GM12878 (cell line): ENCODE measurements around the gene FAM200B. TPM values are rescaled to one million over a fixed set of nuclear protein-coding genes. Genes with fewer than 3 reads are reported as not detected.

Experiments used
- ATAC-seq: fragments of 200-7000 bp; cut with Tn5 transposase; 3 replicates; pipeline ENCODE4 v1.9.1; 2020; ENCODE audit warnings: mild to moderate bottlenecking, moderate library complexity
- BruUV-seq: library from RNA; stranded (reverse); fragments of 400-500 nt; replicated peaks from 2 replicates; lab custom pipeline; 2021; lab: Mats Ljungman, UMichigan
- CTCF ChIA-PET: fragments of 300-600 bp; sonication (Branson Sonifier 250); formaldehyde crosslinking; extraction: SDS; loops from one replicate; lab custom pipeline; 2021; ENCODE audit warnings: inconsistent platforms; lab: Yijun Ruan, JAX
- POLR2A ChIA-PET: fragments of 350-600 bp; formaldehyde crosslinking; extraction: SDS; loops from one replicate; lab custom pipeline; 2021; ENCODE audit warnings: inconsistent platforms; lab: Charles Lee
- RAD21 ChIA-PET: fragments of 300-600 bp; sonication (Branson Sonifier 250); formaldehyde crosslinking; loops from one replicate; lab custom pipeline; 2023; ENCODE audit warnings: antibody characterized with exemption; ENCODE audit not compliant: unreplicated experiment; lab: Charles Lee
- SMC1A ChIA-PET: fragments of 300-600 bp; sonication (Branson Sonifier 250); formaldehyde crosslinking; loops from one replicate; lab custom pipeline; 2023; ENCODE audit not compliant: unreplicated experiment, uncharacterized antibody; lab: Charles Lee
- DNase-seq: peaks from one replicate; pipeline ENCODE4 v3.0.0-alpha.2; 2011; ENCODE audit warnings: low read depth, low spot score
- FAIRE-seq: peaks from 3 replicates; lab custom pipeline; 2011; peaks lifted over from hg19 to GRCh38; lab: Jason Lieb, UNC
- H2AFZ ChIP-seq: 2 replicates; pipeline ENCODE4 v1.6.0; 2011; ENCODE audit warnings: low read depth, low read length, control low read depth; ENCODE audit not compliant: control insufficient read depth
- H3K27ac ChIP-seq: 2 replicates; pipeline ENCODE4 v1.5.1; 2011; ENCODE audit warnings: control low read depth; ENCODE audit not compliant: control insufficient read depth, insufficient read depth
- H3K27me3 ChIP-seq, 2 experiments: replicated peaks in 1 of 2; 2 replicates each; pipeline versions ENCODE4 v1.6.0 to v1.6.1; 2011; ENCODE audit warnings: low read length in 1 of 2; ENCODE audit not compliant: control insufficient read depth in 2 of 2, insufficient read depth in 2 of 2
- H3K36me3 ChIP-seq, 2 experiments: 2 replicates each; pipeline ENCODE4 v1.5.1; 2011; ENCODE audit warnings: low read length in 1 of 2; ENCODE audit not compliant: control insufficient read depth in 2 of 2, insufficient read depth in 2 of 2
- H3K4me1 ChIP-seq: 2 replicates; pipeline ENCODE4 v1.6.1; 2011; ENCODE audit warnings: mild to moderate bottlenecking, low read length, moderate library complexity, mixed read lengths; ENCODE audit not compliant: control insufficient read depth, insufficient read depth
- H3K4me2 ChIP-seq: 2 replicates; pipeline ENCODE4 v1.6.0; 2011; ENCODE audit warnings: control low read depth; ENCODE audit not compliant: control insufficient read depth, insufficient read depth
- H3K4me3 ChIP-seq: fragments of 200-600 bp; sonication (generic); 2 replicates; pipeline ENCODE4 v1.5.1; 2016
- H3K79me2 ChIP-seq: 2 replicates; pipeline ENCODE4 v1.6.0; 2011; ENCODE audit warnings: low read length; ENCODE audit not compliant: control insufficient read depth, insufficient read depth
- H3K9ac ChIP-seq: 2 replicates; pipeline ENCODE4 v1.8.0; 2011; ENCODE audit warnings: low read length, control low read depth, mixed read lengths; ENCODE audit not compliant: control insufficient read depth, insufficient read depth
- H3K9me3 ChIP-seq: replicated peaks from 3 replicates; pipeline ENCODE4 v1.5.1; 2011; ENCODE audit warnings: mild to moderate bottlenecking, low read length; ENCODE audit not compliant: control insufficient read depth, insufficient read depth
- H4K20me1 ChIP-seq: 2 replicates; pipeline ENCODE4 v1.6.0; 2011; ENCODE audit not compliant: control insufficient read depth, insufficient read depth
- MYC ChIP-seq: IDR thresholded peaks from 2 replicates; pipeline ENCODE4 v1.6.1; 2011; ENCODE audit warnings: mild to moderate bottlenecking, low read length, moderate library complexity, inconsistent platforms; ENCODE audit not compliant: insufficient read depth, insufficient replicate concordance, insufficient read length, severe bottlenecking
- NFIC ChIP-seq: IDR thresholded peaks from 2 replicates; pipeline ENCODE4 v1.6.1; 2012; ENCODE audit warnings: low read depth, mild to moderate bottlenecking, inconsistent platforms, low read length, moderate library complexity
- TAF1 ChIP-seq: IDR thresholded peaks from 2 replicates; pipeline ENCODE4 v1.6.1; 2011; ENCODE audit warnings: mild to moderate bottlenecking, low read depth, low read length, borderline replicate concordance
- YY1 ChIP-seq: IDR thresholded peaks from 2 replicates; pipeline ENCODE4 v1.6.1; 2011; ENCODE audit warnings: low read depth, mild to moderate bottlenecking, low read length
- ZNF384 ChIP-seq: IDR thresholded peaks from 2 replicates; pipeline ENCODE4 v1.6.1; 2012; ENCODE audit warnings: low read depth, mild to moderate bottlenecking, low read length, improper control_type of control experiment, borderline replicate concordance
- WGBS: methylation state at CpG from one replicate; pipeline ENCODE4 v1.1.6; 2016; ENCODE audit warnings: low lambda C conversion rate; ENCODE audit not compliant: insufficient replicate concordance, insufficient coverage; ENCODE audit errors: missing lambda C conversion rate; 5-methylcytosine and 5-hydroxymethylcytosine counted together
- in situ Hi-C: fragments of 300-500 bp; cut with MboI; formaldehyde crosslinking; loops from 9 replicates; pipeline ENCODE4 v1.14.3; 2018; ENCODE audit warnings: mixed read lengths
- intact Hi-C: fragments of 100-400 bp; cut with micrococcal nuclease; formaldehyde crosslinking; loops from one replicate; pipeline ENCODE4 v1.14.2; 2022; ENCODE audit not compliant: unreplicated experiment
- polyA plus RNA-seq, 11 experiments: library from polyadenylated mRNA; depleted of rRNA in 4 of 11; unstranded in 6 of 11; stranded (reverse) in 5 of 11; fragments of >200 nt; fragmentation: Nextera tagmentation in 4 of 11; fragmentation: Illumina TruSeq in 1 of 11; extraction: Ambion mirVana in 4 of 11; extraction: Trizol in 1 of 11; gene quantifications; 1 replicate in 1 of 11; 2 replicates in 10 of 11; pipeline versions ENCODE4 v1.2.1 to v1.2.3, GENCODE V29; 2011 to 2016; ENCODE audit warnings: inconsistent platforms in 2 of 11, missing spikeins in 2 of 11, low read depth in 1 of 11
- total RNA-seq, 4 experiments: library from RNA; depleted of rRNA in 3 of 4; stranded (reverse); fragments of >200 nt in 3 of 4; fragmentation: Illumina TruSeq in 1 of 4; extraction: Trizol in 1 of 4; gene quantifications; 2 replicates each; pipeline versions ENCODE4 v1.2.1 to v1.2.3, GENCODE V29; 2013 to 2021
- TF ChIP-seq, protein P1 (sequence below): fragments of 450-650 bp; IDR thresholded peaks from 2 replicates; pipeline ENCODE4 v1.6.1; 2018; ENCODE audit warnings: borderline replicate concordance, mild to moderate bottlenecking; ENCODE audit not compliant: partially characterized antibody
- TF ChIP-seq, protein P2 (sequence below): IDR thresholded peaks from 2 replicates; pipeline ENCODE4 v1.6.1; 2012; ENCODE audit warnings: mild to moderate bottlenecking, low read depth, low read length
- TF ChIP-seq, protein P3 (sequence below): fragments of 450-650 bp; IDR thresholded peaks from 2 replicates; pipeline ENCODE4 v1.6.1; 2018; ENCODE audit warnings: mild to moderate bottlenecking, low read depth, moderate library complexity; ENCODE audit not compliant: partially characterized antibody
- TF ChIP-seq, protein P4 (sequence below): IDR thresholded peaks from 2 replicates; pipeline ENCODE4 v1.6.1; 2011; ENCODE audit warnings: borderline replicate concordance, low read depth, mild to moderate bottlenecking, moderate library complexity, mixed read lengths, low read length; ENCODE audit not compliant: insufficient read depth; ENCODE audit errors: extremely low read length

The FAM200B gene
- total and polyA plus RNA-seq, 10 of the 15 experiments (the other 5 are each of a cell fraction or from before 2014, with no cell fraction given), result 13.8 to 48.5 (median 25.5) TPM

DNA sequence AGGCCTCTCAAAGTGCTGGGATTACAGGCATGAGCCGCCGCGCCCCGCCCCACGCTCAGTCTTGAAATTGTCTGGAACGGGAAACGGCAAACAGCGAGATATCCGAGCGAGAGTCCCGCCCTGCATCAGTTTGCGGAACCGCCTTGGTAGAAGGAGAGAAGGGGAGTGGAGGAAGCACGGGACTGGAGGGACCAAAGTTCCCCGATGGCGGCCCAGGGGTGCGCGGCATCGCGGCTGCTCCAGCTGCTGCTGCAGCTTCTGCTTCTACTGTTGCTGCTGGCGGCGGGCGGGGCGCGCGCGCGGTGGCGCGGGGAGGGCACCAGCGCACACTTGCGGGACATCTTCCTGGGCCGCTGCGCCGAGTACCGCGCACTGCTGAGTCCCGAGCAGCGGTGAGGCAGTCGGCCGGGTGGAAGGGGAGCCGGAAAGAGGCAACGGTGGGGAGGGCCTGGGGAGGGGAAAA, 21.3 kb downstream of the FAM200B start, which contains the start of gene BST1 (continued):
- TF ChIP-seq, protein P1, sequence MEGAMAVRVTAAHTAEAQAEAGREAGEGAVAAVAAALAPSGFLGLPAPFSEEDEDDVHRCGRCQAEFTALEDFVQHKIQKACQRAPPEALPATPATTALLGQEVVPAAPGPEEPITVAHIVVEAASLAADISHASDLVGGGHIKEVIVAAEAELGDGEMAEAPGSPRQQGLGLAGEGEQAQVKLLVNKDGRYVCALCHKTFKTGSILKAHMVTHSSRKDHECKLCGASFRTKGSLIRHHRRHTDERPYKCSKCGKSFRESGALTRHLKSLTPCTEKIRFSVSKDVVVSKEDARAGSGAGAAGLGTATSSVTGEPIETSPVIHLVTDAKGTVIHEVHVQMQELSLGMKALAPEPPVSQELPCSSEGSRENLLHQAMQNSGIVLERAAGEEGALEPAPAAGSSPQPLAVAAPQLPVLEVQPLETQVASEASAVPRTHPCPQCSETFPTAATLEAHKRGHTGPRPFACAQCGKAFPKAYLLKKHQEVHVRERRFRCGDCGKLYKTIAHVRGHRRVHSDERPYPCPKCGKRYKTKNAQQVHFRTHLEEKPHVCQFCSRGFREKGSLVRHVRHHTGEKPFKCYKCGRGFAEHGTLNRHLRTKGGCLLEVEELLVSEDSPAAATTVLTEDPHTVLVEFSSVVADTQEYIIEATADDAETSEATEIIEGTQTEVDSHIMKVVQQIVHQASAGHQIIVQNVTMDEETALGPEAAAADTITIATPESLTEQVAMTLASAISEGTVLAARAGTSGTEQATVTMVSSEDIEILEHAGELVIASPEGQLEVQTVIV, result no peak
- TF ChIP-seq YY1, result peak; percentile 24; the same call in 1 of the 2 replicates

DNA sequence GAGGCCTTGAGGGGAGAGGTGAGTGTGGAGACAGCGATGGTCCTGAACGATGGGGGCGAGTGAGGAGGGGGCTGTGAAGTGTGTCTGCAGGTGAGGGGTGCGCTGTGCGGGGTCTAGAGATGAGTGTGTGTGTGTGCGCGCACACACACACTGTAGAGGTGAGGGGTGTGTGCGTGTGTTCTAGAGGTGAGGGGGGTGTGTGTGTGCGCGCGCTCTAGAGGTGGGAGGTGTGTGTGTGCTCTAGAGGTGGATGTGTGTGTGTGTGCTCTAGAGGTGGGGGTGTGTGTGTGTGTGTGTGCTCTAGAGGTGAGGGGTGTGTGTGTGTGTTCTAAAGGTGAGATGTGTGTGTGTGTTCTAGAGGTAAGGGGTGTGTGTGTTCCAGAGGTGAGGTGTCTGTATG, 21.8 kb downstream of the FAM200B start:
- WGBS, result 97% methylated on average over 11 of the region's 11 CpGs
- TF ChIP-seq ZNF384 (no peak), MYC (no peak), NFIC (no peak), TAF1 (no peak)
- TF ChIP-seq, protein P2, sequence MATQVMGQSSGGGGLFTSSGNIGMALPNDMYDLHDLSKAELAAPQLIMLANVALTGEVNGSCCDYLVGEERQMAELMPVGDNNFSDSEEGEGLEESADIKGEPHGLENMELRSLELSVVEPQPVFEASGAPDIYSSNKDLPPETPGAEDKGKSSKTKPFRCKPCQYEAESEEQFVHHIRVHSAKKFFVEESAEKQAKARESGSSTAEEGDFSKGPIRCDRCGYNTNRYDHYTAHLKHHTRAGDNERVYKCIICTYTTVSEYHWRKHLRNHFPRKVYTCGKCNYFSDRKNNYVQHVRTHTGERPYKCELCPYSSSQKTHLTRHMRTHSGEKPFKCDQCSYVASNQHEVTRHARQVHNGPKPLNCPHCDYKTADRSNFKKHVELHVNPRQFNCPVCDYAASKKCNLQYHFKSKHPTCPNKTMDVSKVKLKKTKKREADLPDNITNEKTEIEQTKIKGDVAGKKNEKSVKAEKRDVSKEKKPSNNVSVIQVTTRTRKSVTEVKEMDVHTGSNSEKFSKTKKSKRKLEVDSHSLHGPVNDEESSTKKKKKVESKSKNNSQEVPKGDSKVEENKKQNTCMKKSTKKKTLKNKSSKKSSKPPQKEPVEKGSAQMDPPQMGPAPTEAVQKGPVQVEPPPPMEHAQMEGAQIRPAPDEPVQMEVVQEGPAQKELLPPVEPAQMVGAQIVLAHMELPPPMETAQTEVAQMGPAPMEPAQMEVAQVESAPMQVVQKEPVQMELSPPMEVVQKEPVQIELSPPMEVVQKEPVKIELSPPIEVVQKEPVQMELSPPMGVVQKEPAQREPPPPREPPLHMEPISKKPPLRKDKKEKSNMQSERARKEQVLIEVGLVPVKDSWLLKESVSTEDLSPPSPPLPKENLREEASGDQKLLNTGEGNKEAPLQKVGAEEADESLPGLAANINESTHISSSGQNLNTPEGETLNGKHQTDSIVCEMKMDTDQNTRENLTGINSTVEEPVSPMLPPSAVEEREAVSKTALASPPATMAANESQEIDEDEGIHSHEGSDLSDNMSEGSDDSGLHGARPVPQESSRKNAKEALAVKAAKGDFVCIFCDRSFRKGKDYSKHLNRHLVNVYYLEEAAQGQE, result no peak
- TF ChIP-seq, protein P3, sequence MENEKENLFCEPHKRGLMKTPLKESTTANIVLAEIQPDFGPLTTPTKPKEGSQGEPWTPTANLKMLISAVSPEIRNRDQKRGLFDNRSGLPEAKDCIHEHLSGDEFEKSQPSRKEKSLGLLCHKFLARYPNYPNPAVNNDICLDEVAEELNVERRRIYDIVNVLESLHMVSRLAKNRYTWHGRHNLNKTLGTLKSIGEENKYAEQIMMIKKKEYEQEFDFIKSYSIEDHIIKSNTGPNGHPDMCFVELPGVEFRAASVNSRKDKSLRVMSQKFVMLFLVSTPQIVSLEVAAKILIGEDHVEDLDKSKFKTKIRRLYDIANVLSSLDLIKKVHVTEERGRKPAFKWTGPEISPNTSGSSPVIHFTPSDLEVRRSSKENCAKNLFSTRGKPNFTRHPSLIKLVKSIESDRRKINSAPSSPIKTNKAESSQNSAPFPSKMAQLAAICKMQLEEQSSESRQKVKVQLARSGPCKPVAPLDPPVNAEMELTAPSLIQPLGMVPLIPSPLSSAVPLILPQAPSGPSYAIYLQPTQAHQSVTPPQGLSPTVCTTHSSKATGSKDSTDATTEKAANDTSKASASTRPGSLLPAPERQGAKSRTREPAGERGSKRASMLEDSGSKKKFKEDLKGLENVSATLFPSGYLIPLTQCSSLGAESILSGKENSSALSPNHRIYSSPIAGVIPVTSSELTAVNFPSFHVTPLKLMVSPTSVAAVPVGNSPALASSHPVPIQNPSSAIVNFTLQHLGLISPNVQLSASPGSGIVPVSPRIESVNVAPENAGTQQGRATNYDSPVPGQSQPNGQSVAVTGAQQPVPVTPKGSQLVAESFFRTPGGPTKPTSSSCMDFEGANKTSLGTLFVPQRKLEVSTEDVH, result no peak
- TF ChIP-seq, protein P4, sequence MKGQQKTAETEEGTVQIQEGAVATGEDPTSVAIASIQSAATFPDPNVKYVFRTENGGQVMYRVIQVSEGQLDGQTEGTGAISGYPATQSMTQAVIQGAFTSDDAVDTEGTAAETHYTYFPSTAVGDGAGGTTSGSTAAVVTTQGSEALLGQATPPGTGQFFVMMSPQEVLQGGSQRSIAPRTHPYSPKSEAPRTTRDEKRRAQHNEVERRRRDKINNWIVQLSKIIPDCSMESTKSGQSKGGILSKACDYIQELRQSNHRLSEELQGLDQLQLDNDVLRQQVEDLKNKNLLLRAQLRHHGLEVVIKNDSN, result no peak

More for the DNA sequence above, 21.8 kb downstream of the FAM200B start:
- CTCF ChIA-PET, result no interaction called here
- no peaks in the 10 kb centered on the region for H3K36me3 ChIP-seq
- peak; percentile 23 for FAIRE-seq
- H3K27me3 ChIP-seq, result no peaks in the 10 kb centered on the region
- H3K9me3 ChIP-seq, result no peaks in the 10 kb centered on the region; the same call in 2 of the 3 replicates
- no peaks in the 10 kb centered on the region for H3K4me1 ChIP-seq
- H2AFZ ChIP-seq, result no peak overlapping the region
- RAD21 ChIA-PET, result no interaction called here
- no peak overlapping the region for H3K27ac ChIP-seq
- no peak; the same call in 2 of the 3 replicates for ATAC-seq
- SMC1A ChIA-PET, result no interaction called here
- no peaks in the 10 kb centered on the region for H3K79me2 ChIP-seq
- intact Hi-C loops (no loop called here), in situ Hi-C loops (no loop called here)
- peak overlapping the region; percentile 90 for H3K4me2 ChIP-seq
- no peaks in the 10 kb centered on the region for H4K20me1 ChIP-seq
- BruUV-seq, result no TSS peak
- POLR2A ChIA-PET, result no interaction called here
- H3K9ac ChIP-seq, result no peak overlapping the region
- DNase-seq, result no peak
- H3K4me3 ChIP-seq, result 0 out of 2 replicates have a peak overlapping the region, but pooled peaks have one; percentile 73
